Colonic mucosa (tissue), 4 donors: ENCODE results near the gene MOCOS. TPM values are rescaled to one million over a fixed set of nuclear protein-coding genes. Genes with fewer than 3 reads are reported as not detected.
"Not testable (repeated sequence)": the region's sequence is repeated elsewhere in the genome, so short reads cannot be mapped to it uniquely, and the experiment has no call there.

Experiments
- DNase-seq: peaks from one replicate; pipeline ENCODE4 v3.0.0-alpha.2; 2020
- H3K27ac ChIP-seq: fragments of 200-600 bp; one replicate; pipeline ENCODE4 v1.8.0; 2021
- H3K27me3 ChIP-seq: fragments of 200-600 bp; one replicate; pipeline ENCODE4 v1.8.0; 2021
- H3K36me3 ChIP-seq: fragments of 200-600 bp; one replicate; pipeline ENCODE4 v1.8.0; 2021
- H3K4me1 ChIP-seq: fragments of 200-600 bp; one replicate; pipeline ENCODE4 v1.8.0; 2021; ENCODE audit warnings: mild to moderate bottlenecking
- H3K4me3 ChIP-seq: fragments of 200-600 bp; one replicate; pipeline ENCODE4 v1.8.0; 2021
- H3K9ac ChIP-seq, 2 donors: one replicate each; pipeline ENCODE4 v1.7.0; 2013; ENCODE audit warnings: control low read depth in 2 of 2, low read depth in 2 of 2, low read length in 2 of 2
- H3K9me3 ChIP-seq: fragments of 200-600 bp; one replicate; pipeline ENCODE4 v1.8.0; 2021
- intact Hi-C: fragments of 100-400 bp; cut with DNase I; formaldehyde crosslinking; loops from one replicate; pipeline ENCODE4 v1.14.1; 2022
- total RNA-seq, 2 donors: library from RNA; stranded (reverse); fragmentation: NEBNext Ultra II Directional in 1 of 2; extraction: Animal tissue kit (Norgen Biotek cat#: 25700) in 1 of 2; gene quantifications; one replicate each; pipeline ENCODE4 v1.2.1, GENCODE V29; 2021
- TF ChIP-seq, protein P1 (sequence below): fragments of 200-600 bp; IDR thresholded peaks from one replicate; pipeline ENCODE4 v1.8.0; 2022; ENCODE audit warnings: antibody characterized with exemption, mild to moderate bottlenecking
- donor health status: healthy.
- donor health status: DM: no; HTN: no; CAD: no.
- donor health status: DM: no; HTN: no; CAD: no.

Gene MOCOS
- total RNA-seq, 2 donors from 2014 or later = 6.8 to 10.0 TPM

DNA sequence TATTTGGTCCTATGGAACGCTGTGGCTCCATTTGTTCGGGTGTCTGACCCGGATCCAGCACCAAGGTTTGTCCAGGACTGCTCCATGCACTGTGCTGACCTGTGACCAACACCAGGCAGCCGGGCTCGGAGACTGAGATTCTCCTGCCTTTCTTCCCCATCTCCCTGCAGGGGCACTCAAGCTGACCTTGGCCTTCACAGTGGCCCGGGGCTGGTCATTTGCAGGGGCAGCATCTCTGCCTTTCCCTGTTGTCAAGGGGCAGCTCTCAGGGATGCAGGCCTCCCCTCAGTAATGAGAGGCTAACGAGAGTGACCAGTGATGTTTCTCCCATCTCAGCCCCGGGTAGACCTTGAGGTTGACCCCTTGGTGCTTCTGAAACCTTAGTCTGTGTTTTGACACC lies 27.5 kb downstream of the MOCOS start:
- Histone ChIP-seq H3K27me3 (no peaks in the 10 kb centered on the region), H3K36me3 (no peaks in the 10 kb centered on the region), H3K9me3 (no peaks in the 10 kb centered on the region), H3K9ac (no peak overlapping the region), H3K4me3 (no peak overlapping the region), H3K4me1 (no peaks in the 10 kb centered on the region), H3K27ac (no peak overlapping the region)
- no peak for DNase-seq
- TF ChIP-seq, protein P1, sequence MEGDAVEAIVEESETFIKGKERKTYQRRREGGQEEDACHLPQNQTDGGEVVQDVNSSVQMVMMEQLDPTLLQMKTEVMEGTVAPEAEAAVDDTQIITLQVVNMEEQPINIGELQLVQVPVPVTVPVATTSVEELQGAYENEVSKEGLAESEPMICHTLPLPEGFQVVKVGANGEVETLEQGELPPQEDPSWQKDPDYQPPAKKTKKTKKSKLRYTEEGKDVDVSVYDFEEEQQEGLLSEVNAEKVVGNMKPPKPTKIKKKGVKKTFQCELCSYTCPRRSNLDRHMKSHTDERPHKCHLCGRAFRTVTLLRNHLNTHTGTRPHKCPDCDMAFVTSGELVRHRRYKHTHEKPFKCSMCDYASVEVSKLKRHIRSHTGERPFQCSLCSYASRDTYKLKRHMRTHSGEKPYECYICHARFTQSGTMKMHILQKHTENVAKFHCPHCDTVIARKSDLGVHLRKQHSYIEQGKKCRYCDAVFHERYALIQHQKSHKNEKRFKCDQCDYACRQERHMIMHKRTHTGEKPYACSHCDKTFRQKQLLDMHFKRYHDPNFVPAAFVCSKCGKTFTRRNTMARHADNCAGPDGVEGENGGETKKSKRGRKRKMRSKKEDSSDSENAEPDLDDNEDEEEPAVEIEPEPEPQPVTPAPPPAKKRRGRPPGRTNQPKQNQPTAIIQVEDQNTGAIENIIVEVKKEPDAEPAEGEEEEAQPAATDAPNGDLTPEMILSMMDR = no peak
- intact Hi-C loops = no loop called here

DNA sequence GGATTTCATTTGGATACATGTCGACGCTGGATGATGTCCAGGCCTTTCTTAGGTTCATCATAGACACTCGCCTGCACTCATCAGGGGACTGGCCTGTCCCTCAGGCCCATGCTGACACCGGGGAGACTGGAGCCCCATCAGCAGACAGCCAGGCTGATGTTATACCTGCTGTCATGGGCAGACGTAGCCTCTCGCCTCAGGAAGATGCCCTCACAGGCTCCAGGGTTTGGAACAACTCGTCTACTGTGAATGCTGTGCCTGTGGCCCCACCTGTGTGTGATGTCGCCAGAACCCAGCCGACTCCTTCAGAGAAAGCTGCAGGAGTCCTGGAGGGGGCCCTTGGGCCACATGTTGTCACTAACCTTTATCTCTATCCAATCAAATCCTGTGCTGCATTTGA lies 28.3 kb downstream of the MOCOS start:
- Histone ChIP-seq H3K9ac (no peak overlapping the region), H3K4me1 (no peaks in the 10 kb centered on the region), H3K4me3 (no peak overlapping the region), H3K9me3 (no peaks in the 10 kb centered on the region), H3K27me3 (no peaks in the 10 kb centered on the region), H3K36me3 (no peaks in the 10 kb centered on the region), H3K27ac (no peak overlapping the region)
- TF ChIP-seq, protein P1 = no peak
- DNase-seq = no peak
- intact Hi-C loops = no loop called here

DNA sequence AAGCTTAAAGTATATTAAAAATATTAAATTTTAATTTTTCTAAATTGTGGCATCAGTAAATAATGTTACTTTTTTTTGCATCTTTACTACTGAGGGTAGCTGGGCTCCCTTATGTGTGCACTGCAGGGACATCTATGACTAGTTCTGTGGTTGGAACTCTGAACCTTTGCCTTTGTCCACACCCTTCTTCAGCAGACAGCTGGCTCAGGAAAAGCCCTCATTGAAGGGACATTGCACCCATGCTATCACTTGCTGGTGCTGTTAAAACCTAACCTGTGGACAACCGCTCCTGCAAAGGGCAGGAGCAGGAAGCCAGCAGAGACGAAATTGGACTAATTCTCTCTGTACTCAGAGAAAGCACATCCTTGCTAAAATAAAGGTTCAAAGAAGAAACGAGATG lies 30.1 kb downstream of the MOCOS start:
- peak; percentile 62 for DNase-seq
- Histone ChIP-seq H3K27me3 (no peaks in the 10 kb centered on the region), H3K4me1 (no peaks in the 10 kb centered on the region), H3K27ac (no peak overlapping the region), H3K9ac (no peak overlapping the region), H3K36me3 (no peaks in the 10 kb centered on the region), H3K9me3 (no peaks in the 10 kb centered on the region), H3K4me3 (no peak overlapping the region)
- TF ChIP-seq, protein P1 = no peak
- intact Hi-C loops = no loop called here

DNA sequence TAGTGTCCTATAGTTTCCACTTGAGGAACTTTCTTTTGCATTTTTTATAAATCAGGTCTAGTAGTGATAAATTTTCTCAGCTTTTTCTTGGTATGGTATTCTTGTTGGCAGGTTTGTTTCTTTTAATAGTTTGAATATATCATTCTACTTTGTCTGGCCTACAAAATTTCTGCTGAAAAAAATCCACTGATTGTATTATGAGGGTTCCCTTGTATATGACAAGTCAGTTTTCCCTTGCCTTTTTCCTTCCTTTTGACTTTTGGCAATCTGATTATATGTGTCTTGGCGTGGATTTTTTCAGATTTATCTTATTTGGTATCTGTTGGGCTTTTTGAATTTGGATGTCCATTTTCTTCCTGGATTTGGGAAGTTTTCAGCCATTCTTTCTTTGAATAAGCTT lies 41.9 kb downstream of the MOCOS start:
- Histone ChIP-seq H3K4me3 (no peak overlapping the region), H3K9ac (no peak overlapping the region), H3K27me3 (no peaks in the 10 kb centered on the region), H3K36me3 (no peaks in the 10 kb centered on the region), H3K27ac (no peak overlapping the region), H3K9me3 (no peaks in the 10 kb centered on the region), H3K4me1 (no peaks in the 10 kb centered on the region)
- intact Hi-C loops = no loop called here
- TF ChIP-seq, protein P1 = no peak
- DNase-seq = no peak

DNA sequence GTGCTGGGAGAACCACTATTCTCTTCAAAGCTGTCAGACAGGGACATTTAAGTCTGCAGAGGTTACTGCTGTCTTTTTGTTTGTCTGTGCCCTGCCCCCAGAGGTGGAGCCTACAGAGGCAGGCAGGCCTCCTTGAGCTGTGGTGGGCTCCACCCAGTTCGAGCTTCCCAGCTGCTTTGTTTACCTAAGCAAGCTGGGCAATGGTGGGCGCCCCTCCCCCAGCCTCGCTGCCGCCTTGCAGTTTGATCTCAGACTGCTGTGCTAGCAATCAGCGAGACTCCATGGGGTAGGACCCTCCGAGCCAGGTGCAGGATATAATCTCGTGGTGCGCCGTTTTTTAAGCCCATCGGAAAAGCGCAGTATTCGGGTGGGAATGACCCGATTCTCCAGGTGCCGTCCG lies 53.2 kb downstream of the MOCOS start:
- H3K36me3 ChIP-seq, H3K27me3 ChIP-seq, H3K4me1 ChIP-seq, H3K9ac ChIP-seq, H3K4me3 ChIP-seq, intact Hi-C loops, H3K27ac ChIP-seq, H3K9me3 ChIP-seq, DNase-seq: not testable (repeated sequence)

DNA sequence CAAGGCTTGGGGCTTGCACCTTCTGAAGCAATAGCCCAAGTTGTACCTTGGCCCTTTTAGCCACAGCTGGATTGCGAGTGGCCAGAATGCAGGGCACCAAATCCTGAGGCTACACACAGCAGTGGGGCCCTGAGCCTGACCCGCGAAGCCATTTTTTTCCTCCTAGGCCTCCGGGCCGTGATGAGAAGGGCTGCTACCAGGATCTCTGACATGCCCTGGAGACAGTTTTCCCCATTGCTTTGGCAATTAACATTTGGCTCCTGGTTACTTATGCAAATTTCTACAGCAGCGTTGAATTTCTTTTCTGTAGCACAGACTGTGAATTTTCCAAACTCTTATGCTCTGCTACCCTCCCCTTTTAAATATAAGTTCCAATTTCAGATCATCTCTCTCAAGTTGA lies 54.5 kb downstream of the MOCOS start:
- H3K27me3 ChIP-seq = no peaks in the 10 kb centered on the region
- no peak overlapping the region for H3K27ac ChIP-seq
- no peak overlapping the region for H3K9ac ChIP-seq
- no peaks in the 10 kb centered on the region for H3K9me3 ChIP-seq
- no peaks in the 10 kb centered on the region for H3K36me3 ChIP-seq
- intact Hi-C loops = no loop called here
- DNase-seq = no peak
- no peak overlapping the region for H3K4me3 ChIP-seq
- TF ChIP-seq, protein P1 = no peak
- no peaks in the 10 kb centered on the region for H3K4me1 ChIP-seq
